ENCODE data around the gene SYNCRIP.
"Not testable (repeated sequence)": the region's sequence is repeated elsewhere in the genome, so short reads cannot be mapped to it uniquely, and the experiment has no call there.

Gene SYNCRIP

DNA sequence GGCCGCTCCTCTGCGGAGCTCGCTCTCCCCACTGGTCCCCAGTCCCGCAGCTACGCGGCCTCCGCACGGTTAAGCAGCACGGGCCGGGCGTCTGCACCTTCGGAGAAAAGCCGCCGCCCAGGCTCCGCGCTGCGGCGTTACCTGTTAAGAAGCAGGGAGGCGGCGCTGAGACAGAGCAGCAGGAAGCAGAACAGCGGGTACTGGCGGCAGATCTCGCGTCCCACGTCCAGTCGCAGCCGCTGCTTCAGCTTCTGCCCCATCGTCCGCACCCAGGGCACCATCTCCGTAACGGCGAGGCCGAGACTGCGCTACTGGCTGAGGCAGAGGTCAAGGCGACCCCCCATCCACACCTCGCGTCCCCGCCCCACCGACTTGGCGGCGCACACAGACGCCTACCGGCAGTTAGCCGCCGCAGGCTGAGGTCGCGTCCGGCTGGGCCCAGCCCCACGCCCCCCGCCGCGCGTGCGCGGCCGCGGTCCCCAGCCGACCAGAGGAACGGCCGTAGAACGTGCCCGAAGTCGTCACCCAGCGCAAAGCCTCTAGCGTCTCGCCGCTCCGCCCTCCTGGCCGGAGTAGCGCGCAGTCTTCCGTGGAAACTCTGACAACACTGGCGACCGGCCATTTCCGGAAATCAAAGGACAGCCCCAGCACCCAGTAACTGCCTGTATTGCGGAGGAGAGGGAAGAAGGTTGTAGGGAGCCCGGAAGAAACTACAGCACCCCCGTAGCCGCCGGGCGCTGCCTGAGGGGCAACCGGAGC lies 49.1 kb downstream of the SYNCRIP start, which contains the start of gene SNX14:
Gene SNX14 (minus strand): TSS at position 421 of the 759 bp plus-strand sequence. CDS start 140 bp downstream, at position 281.
- peak; percentile 72 for DNase-seq

DNA sequence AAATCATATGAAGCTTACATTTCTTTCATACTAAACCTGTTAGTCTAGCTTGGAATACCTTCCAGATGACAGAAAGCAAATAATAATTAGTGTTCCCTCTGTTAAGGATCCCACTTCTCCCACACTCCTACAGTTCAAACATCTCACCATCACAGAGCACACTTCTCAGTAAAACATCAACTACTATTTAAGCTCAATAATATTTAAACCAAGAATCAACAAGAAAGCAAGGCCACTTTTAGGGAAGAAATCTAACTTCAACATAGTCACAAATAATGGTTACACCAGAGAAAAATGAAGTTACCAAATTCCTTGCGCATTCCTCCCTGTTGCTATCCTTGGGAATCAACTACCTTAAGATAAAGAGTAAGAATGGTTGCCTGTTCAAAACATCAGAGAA lies 50.7 kb downstream of the SYNCRIP start:
- no peak for DNase-seq

DNA sequence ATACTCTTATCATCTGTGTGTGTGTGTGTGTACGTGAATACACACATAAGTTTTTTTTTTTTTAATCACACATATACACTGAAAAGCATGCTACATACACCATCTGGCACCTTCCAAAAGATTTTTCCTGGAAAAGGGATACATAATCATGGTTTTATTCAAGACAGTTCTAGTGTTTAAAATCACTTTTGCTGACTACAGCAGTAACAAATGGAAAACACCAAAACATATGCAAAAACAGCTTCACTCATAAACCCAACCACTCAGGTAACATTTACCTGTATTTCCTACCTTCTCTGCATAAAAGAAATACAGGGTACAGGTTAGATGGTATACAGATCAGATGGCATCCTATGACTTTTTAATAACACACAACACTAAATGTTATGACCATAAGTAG lies 51.5 kb downstream of the SYNCRIP start:
- no peak for DNase-seq

DNA sequence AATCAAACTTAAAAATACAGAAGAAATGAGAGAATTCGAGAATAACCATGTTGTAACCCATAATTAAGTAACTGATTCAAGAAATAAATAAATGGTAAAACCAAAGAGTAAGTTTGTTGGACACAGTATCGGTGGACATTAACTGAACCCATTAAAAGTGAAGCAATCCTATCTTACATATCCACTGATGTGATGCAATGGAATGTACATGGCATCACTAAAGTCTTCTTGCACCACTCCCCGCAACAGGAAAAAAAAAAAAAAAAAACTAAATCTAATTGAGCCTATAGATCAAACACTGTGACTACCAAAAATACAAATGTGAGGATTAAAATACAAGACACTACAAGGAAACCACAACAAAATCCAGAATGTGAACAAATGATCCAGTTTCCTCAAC lies 56.9 kb downstream of the SYNCRIP start:
- no peak for DNase-seq

DNA sequence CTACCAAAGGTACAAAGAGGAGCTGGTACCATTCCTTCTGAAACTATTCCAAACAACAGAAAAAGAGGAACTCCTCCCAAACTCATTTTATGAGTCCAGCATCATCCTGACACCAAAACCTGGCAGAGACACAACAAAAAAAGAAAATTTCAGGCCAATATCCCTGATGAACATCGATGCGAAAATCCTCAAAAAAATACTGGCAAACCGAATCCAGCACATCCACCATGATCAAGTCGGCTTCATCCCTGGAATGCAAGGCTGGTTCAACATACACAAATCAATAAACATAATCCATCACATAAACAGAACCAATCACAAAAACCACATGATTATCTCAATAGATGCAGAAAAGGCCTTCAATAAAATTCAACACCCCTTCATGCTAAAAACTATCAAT lies 59.9 kb downstream of the SYNCRIP start:
- not testable (repeated sequence) for DNase-seq

DNA sequence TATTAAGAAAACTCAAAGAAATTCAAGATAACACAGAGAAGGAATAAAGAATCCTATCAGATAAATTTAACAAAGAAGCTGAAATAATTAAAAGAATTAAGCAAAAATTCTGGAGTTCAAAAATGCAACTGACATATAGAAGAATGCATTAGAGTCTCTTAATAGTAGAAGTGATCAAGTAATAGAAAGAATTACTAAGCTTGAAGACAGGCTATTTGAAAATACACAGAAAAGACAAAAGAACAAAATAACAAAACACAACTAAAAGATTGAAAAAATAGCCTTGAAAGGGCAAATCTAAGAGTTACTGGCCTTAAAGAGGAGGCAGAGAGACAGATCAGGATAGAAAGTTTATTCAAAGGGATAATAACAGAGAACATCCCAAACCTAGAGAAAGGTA lies 61.1 kb downstream of the SYNCRIP start:
- no peak for DNase-seq

DNA sequence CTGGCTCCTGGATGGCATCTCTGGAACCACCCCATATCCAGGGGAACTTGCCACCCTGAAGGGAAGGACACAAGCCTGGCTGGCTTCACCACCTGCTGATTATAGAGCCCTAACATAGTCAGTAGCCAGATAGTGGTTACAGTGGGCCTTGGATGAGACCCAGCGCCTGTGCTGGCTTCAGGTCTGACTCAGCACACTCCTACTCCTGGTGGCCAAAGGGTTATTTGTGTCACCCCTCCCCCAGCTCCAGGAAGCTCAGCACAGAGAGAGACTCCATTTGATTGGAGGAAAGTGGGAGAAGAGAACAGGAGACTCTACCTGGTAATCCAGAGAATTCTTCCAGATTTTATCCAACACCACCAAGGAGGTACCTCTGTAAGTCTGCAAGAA lies 61.8 kb downstream of the SYNCRIP start:
- DNase-seq, result no peak

DNA sequence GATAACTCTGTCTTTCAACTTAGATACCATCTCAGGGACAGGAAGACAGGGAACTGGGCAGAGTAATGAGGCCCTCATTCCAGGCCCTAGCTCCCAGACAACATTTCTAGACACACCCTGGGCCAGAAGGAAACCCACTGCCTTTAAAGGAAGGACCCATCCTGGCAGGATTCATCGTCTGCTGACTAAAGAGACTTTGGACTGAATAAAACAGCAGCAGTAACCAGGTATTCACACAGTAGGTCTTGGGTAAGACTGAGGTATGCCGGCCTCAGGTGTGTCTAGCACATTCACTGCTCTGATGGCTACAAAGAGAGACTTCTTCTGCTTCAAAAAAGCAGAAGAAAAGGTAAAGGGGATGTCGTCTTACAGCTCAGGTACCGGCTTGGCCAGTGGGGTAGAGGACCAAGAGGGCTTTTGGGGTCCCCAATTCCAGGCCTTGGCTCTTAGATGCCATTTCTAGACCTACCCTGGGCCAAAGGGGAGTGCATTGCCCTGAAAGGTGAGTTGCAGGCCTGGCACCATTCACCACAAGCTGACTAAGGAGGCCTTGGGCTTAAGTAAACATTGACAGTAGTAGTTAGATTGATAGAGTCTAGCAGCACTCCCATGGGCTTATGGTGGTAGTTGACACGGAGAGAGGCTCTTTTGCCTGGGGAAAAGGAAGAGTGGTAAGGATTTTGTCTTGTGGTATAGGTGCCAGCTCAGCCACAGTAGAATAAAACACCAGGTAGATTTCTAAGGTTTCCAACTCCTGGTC lies 62.4 kb downstream of the SYNCRIP start:
- DNase-seq, result no peak

DNA sequence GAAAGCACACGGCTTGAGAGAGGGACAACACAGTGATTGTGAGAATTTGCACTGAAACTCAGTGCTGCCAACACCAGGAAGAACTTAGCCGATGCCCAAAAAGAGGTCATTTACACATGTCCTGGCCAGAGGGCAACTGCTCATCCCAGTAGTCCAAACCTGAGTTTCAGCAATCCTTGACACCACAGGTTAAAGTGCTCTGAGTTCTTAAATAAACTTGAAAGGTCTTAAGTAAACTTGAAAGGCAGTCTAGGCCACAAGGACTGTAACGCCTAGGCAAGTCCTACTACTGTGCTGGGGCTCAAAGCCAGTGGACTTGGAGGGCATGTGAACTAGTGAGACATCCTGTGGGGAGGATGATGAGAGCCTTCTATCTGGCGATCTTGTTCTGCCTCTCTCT lies 63.1 kb downstream of the SYNCRIP start:
- no peak for DNase-seq

DNA sequence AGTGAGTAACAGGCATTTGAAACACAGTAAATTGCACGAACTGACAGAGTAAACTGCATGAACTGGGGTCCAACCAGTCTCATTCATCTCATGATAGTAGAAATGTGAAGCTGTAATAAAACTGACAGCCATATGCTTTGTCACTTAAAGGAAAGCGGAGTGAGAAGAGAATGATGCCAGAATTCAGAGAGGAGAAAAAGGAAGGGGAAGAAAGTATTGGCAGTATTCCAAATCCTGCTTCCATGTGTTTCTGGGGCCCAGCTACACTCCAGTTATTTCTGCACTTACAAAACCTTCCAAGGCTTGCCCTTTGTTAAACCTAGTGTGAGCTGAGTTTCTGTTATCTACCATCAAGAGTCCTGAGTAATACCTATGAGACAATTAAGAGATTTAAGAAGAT lies 66.2 kb downstream of the SYNCRIP start:
- no peak for DNase-seq

DNA sequence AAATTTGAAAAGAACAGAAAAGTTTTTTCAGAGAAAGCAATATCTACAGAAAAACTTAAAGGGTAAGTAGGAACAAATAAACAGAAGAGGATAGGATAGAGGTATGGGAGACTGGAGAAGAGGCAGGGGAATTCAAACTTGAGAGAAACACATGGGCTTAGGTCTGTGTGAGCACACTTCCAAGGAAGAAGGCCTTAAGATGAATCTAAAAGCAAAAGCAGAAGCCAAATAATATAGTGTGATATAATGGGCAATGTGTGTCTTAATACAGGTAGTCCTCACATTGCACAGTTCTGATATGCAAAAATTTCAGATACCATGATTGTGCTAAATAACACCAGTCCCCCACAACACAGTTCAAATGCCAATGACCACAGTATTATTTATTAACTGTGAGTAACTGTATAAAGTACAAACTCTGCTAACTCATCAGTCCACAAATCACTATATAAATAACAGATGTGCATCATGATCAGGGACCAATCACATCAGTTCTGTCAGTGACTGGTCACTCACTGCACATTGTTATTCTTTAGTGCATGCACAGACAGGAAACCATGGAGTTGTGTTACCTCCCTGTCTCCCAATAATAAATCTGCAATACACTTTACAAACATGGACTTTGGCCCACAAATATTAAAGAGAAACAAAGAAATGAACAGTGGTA lies 67.6 kb downstream of the SYNCRIP start:
- no peak for DNase-seq

DNA sequence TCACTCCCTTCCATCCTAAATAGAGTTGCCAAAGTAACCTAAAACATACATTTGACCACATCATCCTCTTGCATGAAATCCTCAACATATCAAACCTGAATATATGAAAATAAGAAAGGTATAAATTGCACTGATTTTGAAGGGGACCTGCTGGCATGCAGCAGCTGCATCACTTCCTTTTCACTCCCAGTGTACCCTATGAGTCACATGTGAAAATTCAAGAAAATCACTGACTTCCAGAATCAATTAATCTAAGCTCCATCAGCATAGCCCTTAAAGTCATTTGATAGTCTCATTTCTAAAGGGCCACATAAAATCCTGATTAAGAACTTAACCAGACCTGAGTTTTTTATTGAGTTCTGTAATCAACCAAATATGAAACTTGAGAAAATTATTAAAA lies 73.4 kb downstream of the SYNCRIP start:
- no peak for DNase-seq

DNA sequence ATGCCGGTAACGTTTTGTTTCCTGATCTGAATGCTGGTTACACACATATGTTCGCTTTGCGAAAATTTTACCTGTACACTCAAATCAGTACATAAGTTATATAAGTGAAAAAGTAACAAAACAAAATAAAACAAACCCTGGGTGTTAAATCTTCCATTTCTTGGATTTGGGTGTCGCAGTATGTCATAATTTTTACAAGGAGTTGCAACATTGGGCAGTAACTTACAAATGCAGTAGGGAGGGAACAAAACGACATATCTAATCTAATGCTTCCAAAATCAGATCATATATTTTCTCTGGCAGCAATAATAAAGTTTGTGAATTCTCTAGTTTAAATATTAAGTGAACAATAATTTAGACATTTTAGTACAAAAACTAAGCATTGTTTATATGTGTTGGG lies 74.3 kb downstream of the SYNCRIP start:
- no peak for DNase-seq

DNA sequence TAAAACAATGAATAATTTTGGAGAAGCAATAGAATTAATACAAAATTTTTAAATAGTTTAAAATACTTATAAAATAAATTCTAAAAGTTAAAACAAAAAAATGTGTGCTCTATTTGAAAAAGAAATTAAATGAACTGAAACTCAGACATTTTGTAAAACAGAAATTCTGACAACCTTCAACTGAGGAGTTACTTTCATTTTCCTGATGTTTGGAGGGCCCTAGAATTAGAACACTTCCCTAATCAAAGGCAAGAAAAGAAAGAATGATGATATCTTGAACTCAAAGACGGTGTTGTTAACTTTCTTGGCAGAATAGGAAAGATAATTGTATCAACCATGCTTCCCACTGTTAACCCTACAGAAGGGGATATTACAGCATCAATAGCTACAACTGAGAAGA lies 77.0 kb downstream of the SYNCRIP start:
- DNase-seq, result no peak

DNA sequence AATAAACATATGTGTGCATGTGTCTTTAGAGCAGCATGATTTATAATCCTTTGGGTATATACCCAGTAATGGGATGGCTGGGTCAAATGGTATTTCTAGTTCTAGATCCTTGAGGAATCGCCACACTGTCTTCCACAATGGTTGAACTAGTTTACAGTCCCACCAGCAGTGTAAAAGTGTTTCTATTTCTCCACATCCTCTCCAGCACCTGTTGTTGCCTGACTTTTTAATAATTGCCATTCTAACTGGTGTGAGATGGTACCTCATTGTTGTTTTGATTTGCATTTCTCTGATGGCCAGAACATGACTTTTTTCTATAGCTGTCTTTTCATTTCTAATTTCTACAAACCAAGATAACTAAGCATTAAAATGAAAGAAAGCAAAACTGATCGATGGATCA lies 78.5 kb downstream of the SYNCRIP start:
- not testable (repeated sequence) for DNase-seq

All from stimulated activated naive CD4-positive, alpha-beta T cell treated with Interleukin-2 at 50 U/mL for 16 hours (primary cell).